Measurements from ENCODE around the gene FAM221A.

- TF ChIP-seq TCF7L2 (IDR thresholded peaks at IDR 0.05; ENCODE audit: low read depth, low read length) = no peak
- TF ChIP-seq CTCF (IDR thresholded peaks at IDR 0.05) = no peak
Measured at GRCh38 chr7:23687011-23687410, 7.0 kb downstream of the FAM221A start.

All from Panc1 (cell line).